ENCODE results near the gene GTPBP1. TPM values are rescaled to one million over a fixed set of nuclear protein-coding genes. Genes with fewer than 3 reads are reported as not detected.

GTPBP1 gene
- total RNA-seq, 1 experiment from 2014 or later: 79.1 TPM

DNA sequence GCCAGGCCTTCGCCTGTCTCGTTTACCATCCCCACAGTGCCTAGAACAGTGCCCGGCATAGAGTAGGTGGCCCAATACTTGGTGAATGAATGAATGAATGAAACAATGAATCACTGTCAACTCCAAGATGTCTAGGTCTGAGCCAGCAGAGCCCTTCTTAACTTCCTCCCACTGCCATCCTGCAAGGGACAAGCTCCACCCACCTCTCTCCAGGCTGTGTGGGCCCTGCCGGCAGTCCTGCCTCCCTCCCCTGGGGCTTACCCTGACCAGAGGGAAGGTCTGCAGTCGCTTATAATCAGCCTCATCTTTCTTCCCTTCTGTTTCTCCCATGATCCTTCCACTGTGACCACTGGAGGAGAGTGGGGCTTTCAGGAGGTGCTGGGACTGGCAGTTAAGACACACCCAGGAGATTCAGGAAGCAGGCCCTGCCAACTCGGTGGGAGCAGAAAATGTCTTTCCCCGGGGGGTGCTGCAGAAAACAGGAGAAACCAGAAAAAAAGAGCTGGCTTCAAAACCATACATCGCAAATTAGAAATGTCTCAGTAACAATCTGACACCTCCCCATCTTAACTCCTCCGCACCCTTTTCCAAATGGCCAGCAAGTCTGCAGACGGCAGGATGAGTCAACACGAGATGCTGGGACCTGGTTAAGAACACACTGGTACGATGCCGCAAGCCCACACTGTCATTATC, 76.8 kb downstream of the GTPBP1 start:
- H3K36me3 Mint-ChIP-seq (ENCODE audit: insufficient read depth, unreplicated experiment): peaks cover 6% of the 10 kb centered on the region
- no peaks in the 10 kb centered on the region for H3K4me1 Mint-ChIP-seq (ENCODE audit: low read depth, unreplicated experiment)
- CTCF ChIA-PET: interaction anchor here (0.6 to 0.8 kb wide), 2 partner anchors 16 to 35 kb away, joined by 3 read pairs; no protein-coding TSS in a partner anchor
- H3K27ac Mint-ChIP-seq (ENCODE audit: unreplicated experiment): no peak overlapping the region
- H3K4me3 Mint-ChIP-seq (ENCODE audit: low read depth, unreplicated experiment): no peak overlapping the region
- no peak for DNase-seq
- H3K9me3 Mint-ChIP-seq (ENCODE audit: low read depth, unreplicated experiment): no peaks in the 10 kb centered on the region
- TF ChIP-seq, protein P1, sequence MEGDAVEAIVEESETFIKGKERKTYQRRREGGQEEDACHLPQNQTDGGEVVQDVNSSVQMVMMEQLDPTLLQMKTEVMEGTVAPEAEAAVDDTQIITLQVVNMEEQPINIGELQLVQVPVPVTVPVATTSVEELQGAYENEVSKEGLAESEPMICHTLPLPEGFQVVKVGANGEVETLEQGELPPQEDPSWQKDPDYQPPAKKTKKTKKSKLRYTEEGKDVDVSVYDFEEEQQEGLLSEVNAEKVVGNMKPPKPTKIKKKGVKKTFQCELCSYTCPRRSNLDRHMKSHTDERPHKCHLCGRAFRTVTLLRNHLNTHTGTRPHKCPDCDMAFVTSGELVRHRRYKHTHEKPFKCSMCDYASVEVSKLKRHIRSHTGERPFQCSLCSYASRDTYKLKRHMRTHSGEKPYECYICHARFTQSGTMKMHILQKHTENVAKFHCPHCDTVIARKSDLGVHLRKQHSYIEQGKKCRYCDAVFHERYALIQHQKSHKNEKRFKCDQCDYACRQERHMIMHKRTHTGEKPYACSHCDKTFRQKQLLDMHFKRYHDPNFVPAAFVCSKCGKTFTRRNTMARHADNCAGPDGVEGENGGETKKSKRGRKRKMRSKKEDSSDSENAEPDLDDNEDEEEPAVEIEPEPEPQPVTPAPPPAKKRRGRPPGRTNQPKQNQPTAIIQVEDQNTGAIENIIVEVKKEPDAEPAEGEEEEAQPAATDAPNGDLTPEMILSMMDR (IDR thresholded peaks at IDR 0.05; ENCODE audit: unreplicated experiment): no peak
- intact Hi-C loops (cut with micrococcal nuclease; ENCODE audit: unreplicated experiment): no loop called here
- no TSS peak for BruUV-seq (replicated peaks)
- H3K27me3 Mint-ChIP-seq (ENCODE audit: unreplicated experiment): no peaks in the 10 kb centered on the region

Other genes starting within 250 kb of the GTPBP1 start
- 16.1 and 18.7 TPM in 2 replicates for gene KDELR3, start 237.8 kb upstream of the GTPBP1 start, total RNA-seq (2022)
- 342 and 344 TPM in 2 replicates for gene DDX17, start 199.6 kb upstream of the GTPBP1 start, total RNA-seq (2022)
- gene DMC1, start 135.8 kb upstream of the GTPBP1 start, total RNA-seq (2022): 4.1 and 4.4 TPM in 2 replicates
- 9.6 and 10.8 TPM in 2 replicates for gene FAM227A, start 49.6 kb upstream of the GTPBP1 start, total RNA-seq (2022)
- 40.9 and 42.7 TPM in 2 replicates for gene CBY1, start 49.3 kb upstream of the GTPBP1 start, total RNA-seq (2022)
- gene TOMM22, start 24.0 kb upstream of the GTPBP1 start, total RNA-seq (2022): 94.6 and 105 TPM in 2 replicates
- gene JOSD1, start 5.0 kb upstream of the GTPBP1 start, total RNA-seq (2022): 58.5 and 70.0 TPM in 2 replicates
- 50.7 and 66.3 TPM in 2 replicates for gene SUN2, start 50.1 kb downstream of the GTPBP1 start, total RNA-seq (2022)
- gene DNAL4, start 88.2 kb downstream of the GTPBP1 start, total RNA-seq (2022): 14.7 and 15.6 TPM in 2 replicates
- 6.1 and 6.6 TPM in 2 replicates for gene NPTXR, start 138.1 kb downstream of the GTPBP1 start, total RNA-seq (2022)
- 140 and 152 TPM in 2 replicates for gene CBX6, start 166.3 kb downstream of the GTPBP1 start, total RNA-seq (2022)

All from Calu3 (cell line).